Naive thymus-derived CD4-positive, alpha-beta T cell (primary cell): ENCODE data around the gene FPR2. TPM values are rescaled to one million over a fixed set of nuclear protein-coding genes. Genes with fewer than 3 reads are reported as not detected.

Experiments
- ATAC-seq: fragments of 150-1000 bp; cut with Tn5 transposase; 2 replicates; pipeline ENCODE4 v1.10.0; 2021; ENCODE audit warnings: mild to moderate bottlenecking, moderate library complexity
- CTCF ChIA-PET: fragments of 350-600 bp; sonication (Branson Sonifier 250); formaldehyde crosslinking; loops from one replicate; lab custom pipeline; 2021; ENCODE audit warnings: antibody characterized with exemption; lab: Charles Lee
- POLR2A ChIA-PET: fragments of 350-600 bp; sonication (Branson Sonifier 250); formaldehyde crosslinking; loops from one replicate; lab custom pipeline; 2021; ENCODE audit warnings: antibody characterized with exemption, inconsistent platforms; lab: Charles Lee
- DNase-seq, 9 donors: peaks; one replicate each; pipeline versions ENCODE4 v3.0.0 to v3.0.0-alpha.2; 2020 to 2022; ENCODE audit warnings: mixed read lengths in 1 of 9
- H3K27ac ChIP-seq: one replicate; pipeline ENCODE4 v1.7.0; 2013; ENCODE audit warnings: mild to moderate bottlenecking, low read depth, low read length, moderate library complexity
- H3K27me3 ChIP-seq, 2 donors: one replicate each; pipeline ENCODE4 v1.7.0; 2013; ENCODE audit warnings: low read length in 2 of 2, mild to moderate bottlenecking in 2 of 2, moderate library complexity in 2 of 2; ENCODE audit not compliant: control insufficient read depth in 2 of 2, insufficient read depth in 2 of 2
- H3K36me3 ChIP-seq, 3 experiments: 1 replicate in 2 of 3; 2 replicates in 1 of 3; pipeline ENCODE4 v1.7.0; 2013; ENCODE audit warnings: low read length in 3 of 3, mild to moderate bottlenecking in 3 of 3, moderate library complexity in 1 of 3; ENCODE audit not compliant: insufficient read depth in 3 of 3, control insufficient read depth in 2 of 3
- H3K4me1 ChIP-seq, 2 donors: one replicate each; pipeline ENCODE4 v1.7.0; 2013; ENCODE audit warnings: low read length in 2 of 2, mild to moderate bottlenecking in 2 of 2, moderate library complexity in 1 of 2; ENCODE audit not compliant: control insufficient read depth in 2 of 2, insufficient read depth in 2 of 2
- H3K4me3 ChIP-seq: 2 replicates; pipeline ENCODE4 v1.7.0; 2013; ENCODE audit warnings: mild to moderate bottlenecking, low read length
- H3K9me3 ChIP-seq, 3 experiments: 1 replicate in 2 of 3; 2 replicates in 1 of 3; pipeline ENCODE4 v1.7.0; 2013; ENCODE audit warnings: low read length in 3 of 3; ENCODE audit not compliant: control insufficient read depth in 2 of 3
- H3K27ac Mint-ChIP-seq, 9 donors: one replicate each; pipeline ENCODE4 v1.8.0; 2020 to 2022; ENCODE audit warnings: mixed read lengths in 9 of 9, mild to moderate bottlenecking in 8 of 9, moderate library complexity in 5 of 9, inconsistent platforms in 2 of 9
- H3K27me3 Mint-ChIP-seq, 5 donors: one replicate each; pipeline ENCODE4 v1.8.0; 2021 to 2022; ENCODE audit warnings: mixed read lengths in 5 of 5, mild to moderate bottlenecking in 1 of 5
- H3K36me3 Mint-ChIP-seq, 5 donors: one replicate each; pipeline ENCODE4 v1.8.0; 2020 to 2022; ENCODE audit warnings: mixed read lengths in 5 of 5, mild to moderate bottlenecking in 3 of 5, inconsistent platforms in 1 of 5
- H3K4me1 Mint-ChIP-seq, 7 donors: one replicate each; pipeline ENCODE4 v1.8.0; 2020 to 2022; ENCODE audit warnings: mixed read lengths in 7 of 7, mild to moderate bottlenecking in 3 of 7, inconsistent platforms in 1 of 7
- H3K4me3 Mint-ChIP-seq, 10 donors: one replicate each; pipeline ENCODE4 v1.8.0; 2020 to 2022; ENCODE audit warnings: mild to moderate bottlenecking in 10 of 10, mixed read lengths in 10 of 10, moderate library complexity in 6 of 10, inconsistent platforms in 2 of 10
- H3K9me3 Mint-ChIP-seq, 11 donors: one replicate each; pipeline ENCODE4 v1.8.0; 2020 to 2022; ENCODE audit warnings: mixed read lengths in 11 of 11, mild to moderate bottlenecking in 4 of 11, inconsistent platforms in 1 of 11, moderate library complexity in 1 of 11
- intact Hi-C, 2 donors: fragments of 100-400 bp; cut with micrococcal nuclease; formaldehyde crosslinking; loops; one replicate each; pipeline ENCODE4 v1.15.1; 2023
- polyA plus RNA-seq, 2 donors: library from polyadenylated mRNA; unstranded; fragments of 300-500 nt; fragmentation: Illumina TruSeq; gene quantifications; one replicate each; pipeline ENCODE4 v1.2.3, GENCODE V29; 2021
- total RNA-seq, 6 experiments: library from RNA in 5 of 6; stranded (reverse) in 5 of 6; gene quantifications; 1 replicate in 5 of 6; 2 replicates in 1 of 6; pipeline ENCODE4 v1.2.3 and lab custom pipeline; 2021 to 2026

FPR2 gene
- total and polyA plus RNA-seq, 7 experiments from 2014 or later: 0.16 to 7.9 TPM; not detected in 5

GRCh38 chr19:51715850-51716249 lies 45.1 kb upstream of the FPR2 start:
- ChIA-PET POLR2A (no interaction called here), CTCF (no interaction called here)
- peak overlapping the region in 2 of 9 donors; percentile 2 to 65 for H3K27ac Mint-ChIP-seq
- peaks cover 20 to 44% (median 36%) of the 10 kb centered on the region in 5 donors for H3K27me3 Mint-ChIP-seq
- peaks cover 0 to 13% (median 4%) of the 10 kb centered on the region in 11 donors for H3K9me3 Mint-ChIP-seq
- H3K4me1 Mint-ChIP-seq: peaks cover 0 to 26% (median 10%) of the 10 kb centered on the region in 7 donors
- intact Hi-C loops: no loop called here
- H3K36me3 Mint-ChIP-seq: peaks cover 3 to 12% (median 6%) of the 10 kb centered on the region in 5 donors
- no peak for DNase-seq
- no peaks in the 10 kb centered on the region for H3K4me1 ChIP-seq
- H3K9me3 ChIP-seq: no peaks in the 10 kb centered on the region
- no peak overlapping the region for H3K27ac ChIP-seq
- H3K4me3 Mint-ChIP-seq: no peak overlapping the region
- no peak for ATAC-seq
- no peaks in the 10 kb centered on the region for H3K27me3 ChIP-seq
- no peaks in the 10 kb centered on the region for H3K36me3 ChIP-seq
- no peak overlapping the region for H3K4me3 ChIP-seq

GRCh38 chr19:51716925-51717324 lies 44.1 kb upstream of the FPR2 start:
- H3K36me3 Mint-ChIP-seq: peaks cover 3 to 9% (median 6%) of the 10 kb centered on the region in 5 donors
- peaks cover 18 to 50% (median 37%) of the 10 kb centered on the region in 5 donors for H3K27me3 Mint-ChIP-seq
- H3K27ac Mint-ChIP-seq: no peak overlapping the region
- H3K36me3 ChIP-seq: no peaks in the 10 kb centered on the region
- intact Hi-C loops: no loop called here
- DNase-seq (no peak), ATAC-seq (no peak)
- H3K9me3 Mint-ChIP-seq: peaks cover 0 to 13% (median 4%) of the 10 kb centered on the region in 11 donors
- no peak overlapping the region for H3K4me3 ChIP-seq
- no peak overlapping the region for H3K27ac ChIP-seq
- H3K9me3 ChIP-seq: no peaks in the 10 kb centered on the region
- POLR2A ChIA-PET: no interaction called here
- peaks cover 0 to 23% (median 10%) of the 10 kb centered on the region in 7 donors for H3K4me1 Mint-ChIP-seq
- no peaks in the 10 kb centered on the region for H3K4me1 ChIP-seq
- CTCF ChIA-PET: no interaction called here
- no peaks in the 10 kb centered on the region for H3K27me3 ChIP-seq
- H3K4me3 Mint-ChIP-seq: no peak overlapping the region

- Histone ChIP-seq H3K9me3 (no peaks in the 10 kb centered on the region), H3K36me3 (no peaks in the 10 kb centered on the region), H3K27me3 (no peaks in the 10 kb centered on the region), H3K4me3 (no peak overlapping the region), H3K4me1 (no peaks in the 10 kb centered on the region), H3K27ac (no peak overlapping the region)
- peaks cover 24 to 62% (median 52%) of the 10 kb centered on the region in 5 donors for H3K27me3 Mint-ChIP-seq
- peaks cover 0 to 4% (median 3%) of the 10 kb centered on the region in 5 donors for H3K36me3 Mint-ChIP-seq
- peaks cover 0 to 13% (median 3%) of the 10 kb centered on the region in 11 donors for H3K9me3 Mint-ChIP-seq
- peak overlapping the region in 2 of 10 donors; percentile 41 to 72 for H3K4me3 Mint-ChIP-seq
- DNase-seq (no peak), ATAC-seq (no peak)
- POLR2A ChIA-PET: no interaction called here
- intact Hi-C loops: no loop called here
- H3K4me1 Mint-ChIP-seq: peaks cover 0 to 23% (median 9%) of the 10 kb centered on the region in 7 donors
- H3K27ac Mint-ChIP-seq: no peak overlapping the region
- CTCF ChIA-PET: no interaction called here
These were observed 41.6 kb upstream of the FPR2 start for GRCh38 chr19:51719251-51719988.

GRCh38 chr19:51721905-51722304 lies 39.1 kb upstream of the FPR2 start:
- Histone ChIP-seq H3K9me3 (no peaks in the 10 kb centered on the region), H3K27ac (no peak overlapping the region), H3K4me1 (no peaks in the 10 kb centered on the region), H3K4me3 (no peak overlapping the region), H3K27me3 (no peaks in the 10 kb centered on the region), H3K36me3 (no peaks in the 10 kb centered on the region)
- H3K36me3 Mint-ChIP-seq: peaks cover 0 to 4% (median 3%) of the 10 kb centered on the region in 5 donors
- ChIA-PET CTCF (no interaction called here), POLR2A (no interaction called here)
- intact Hi-C loops: no loop called here
- peaks cover 24 to 73% (median 58%) of the 10 kb centered on the region in 5 donors for H3K27me3 Mint-ChIP-seq
- DNase-seq (no peak), ATAC-seq (no peak)
- no peak overlapping the region for H3K4me3 Mint-ChIP-seq
- H3K9me3 Mint-ChIP-seq: peaks cover 0 to 6% (median 0%) of the 10 kb centered on the region in 11 donors
- no peak overlapping the region for H3K27ac Mint-ChIP-seq
- H3K4me1 Mint-ChIP-seq: peaks cover 0 to 12% (median 9%) of the 10 kb centered on the region in 7 donors

GRCh38 chr19:51722492-51722891 lies 38.5 kb upstream of the FPR2 start:
- Histone ChIP-seq H3K9me3 (no peaks in the 10 kb centered on the region), H3K36me3 (no peaks in the 10 kb centered on the region), H3K4me1 (no peaks in the 10 kb centered on the region), H3K27me3 (no peaks in the 10 kb centered on the region), H3K4me3 (no peak overlapping the region), H3K27ac (no peak overlapping the region)
- POLR2A ChIA-PET: no interaction called here
- DNase-seq (no peak), ATAC-seq (no peak)
- intact Hi-C loops: no loop called here
- no peak overlapping the region for H3K27ac Mint-ChIP-seq
- H3K4me1 Mint-ChIP-seq: peaks cover 0 to 12% (median 9%) of the 10 kb centered on the region in 7 donors
- H3K27me3 Mint-ChIP-seq: peaks cover 24 to 68% (median 64%) of the 10 kb centered on the region in 5 donors
- CTCF ChIA-PET: no interaction called here
- no peak overlapping the region for H3K4me3 Mint-ChIP-seq
- peaks cover 0 to 4% (median 3%) of the 10 kb centered on the region in 5 donors for H3K36me3 Mint-ChIP-seq
- H3K9me3 Mint-ChIP-seq: peaks cover 0 to 6% (median 0%) of the 10 kb centered on the region in 11 donors

GRCh38 chr19:51724543-51724942 lies 36.4 kb upstream of the FPR2 start:
- no peak overlapping the region for H3K4me3 Mint-ChIP-seq
- POLR2A ChIA-PET: no interaction called here

More at GRCh38 chr19:51724543-51724942, 36.4 kb upstream of the FPR2 start:
- ATAC-seq (no peak), DNase-seq (no peak)
- Histone ChIP-seq H3K36me3 (no peaks in the 10 kb centered on the region), H3K27ac (no peak overlapping the region), H3K4me1 (no peaks in the 10 kb centered on the region), H3K4me3 (no peak overlapping the region), H3K9me3 (no peaks in the 10 kb centered on the region), H3K27me3 (no peaks in the 10 kb centered on the region)
- H3K9me3 Mint-ChIP-seq: peaks cover 0 to 13% (median 4%) of the 10 kb centered on the region in 11 donors
- H3K27ac Mint-ChIP-seq: no peak overlapping the region
- CTCF ChIA-PET: no interaction called here
- peaks cover 15 to 68% (median 65%) of the 10 kb centered on the region in 5 donors for H3K27me3 Mint-ChIP-seq
- intact Hi-C loops: no loop called here
- peaks cover 0 to 7% (median 3%) of the 10 kb centered on the region in 7 donors for H3K4me1 Mint-ChIP-seq
- no peaks in the 10 kb centered on the region for H3K36me3 Mint-ChIP-seq
